Measurements from ENCODE around the gene SUN2. TPM values are rescaled to one million over a fixed set of nuclear protein-coding genes. Genes with fewer than 3 reads are reported as not detected.

SUN2 gene
- total RNA-seq, 1 experiment from 2014 or later: 169 TPM

DNA sequence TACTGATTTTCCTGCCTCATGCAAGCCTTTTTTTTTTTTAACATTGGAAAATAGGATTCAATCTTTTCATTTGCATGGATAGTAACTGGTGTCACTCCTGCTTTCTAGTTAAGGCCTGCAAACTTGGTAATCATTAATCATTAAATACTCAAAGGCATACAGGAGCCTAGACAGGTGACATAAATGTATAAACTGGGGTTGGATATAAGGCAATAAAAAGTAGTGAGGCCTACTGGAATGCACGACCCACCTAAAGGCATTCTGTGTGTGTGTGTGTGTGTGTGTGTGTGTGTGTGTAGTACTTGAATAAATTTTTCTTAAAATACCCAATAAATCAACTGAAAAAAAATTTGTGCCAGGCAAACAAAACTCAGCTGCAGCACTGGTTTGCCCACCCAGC is 66.1 kb downstream of the SUN2 start:
- H3F3A ChIP-seq (ENCODE audit: insufficient read depth, low read depth): peaks cover 63% of the 10 kb centered on the region
- no peaks in the 10 kb centered on the region for H3K27me3 ChIP-seq (ENCODE audit: insufficient read depth, low read depth)
- no peaks in the 10 kb centered on the region for H3K9me2 ChIP-seq (ENCODE audit: insufficient read depth)
- ChIA-PET CTCF (no interaction called here), POLR2A (ENCODE audit: unreplicated experiment) (no interaction called here)
- peaks cover 9% of the 10 kb centered on the region for H3K4me1 ChIP-seq (replicated peaks; ENCODE audit: insufficient read depth)
- no peaks in the 10 kb centered on the region for H3K9me3 ChIP-seq (ENCODE audit: insufficient read depth, low read depth)
- TF ChIP-seq EZH2 (IDR thresholded peaks at IDR 0.05; ENCODE audit: low read depth): no peak
- TF ChIP-seq, protein P1, sequence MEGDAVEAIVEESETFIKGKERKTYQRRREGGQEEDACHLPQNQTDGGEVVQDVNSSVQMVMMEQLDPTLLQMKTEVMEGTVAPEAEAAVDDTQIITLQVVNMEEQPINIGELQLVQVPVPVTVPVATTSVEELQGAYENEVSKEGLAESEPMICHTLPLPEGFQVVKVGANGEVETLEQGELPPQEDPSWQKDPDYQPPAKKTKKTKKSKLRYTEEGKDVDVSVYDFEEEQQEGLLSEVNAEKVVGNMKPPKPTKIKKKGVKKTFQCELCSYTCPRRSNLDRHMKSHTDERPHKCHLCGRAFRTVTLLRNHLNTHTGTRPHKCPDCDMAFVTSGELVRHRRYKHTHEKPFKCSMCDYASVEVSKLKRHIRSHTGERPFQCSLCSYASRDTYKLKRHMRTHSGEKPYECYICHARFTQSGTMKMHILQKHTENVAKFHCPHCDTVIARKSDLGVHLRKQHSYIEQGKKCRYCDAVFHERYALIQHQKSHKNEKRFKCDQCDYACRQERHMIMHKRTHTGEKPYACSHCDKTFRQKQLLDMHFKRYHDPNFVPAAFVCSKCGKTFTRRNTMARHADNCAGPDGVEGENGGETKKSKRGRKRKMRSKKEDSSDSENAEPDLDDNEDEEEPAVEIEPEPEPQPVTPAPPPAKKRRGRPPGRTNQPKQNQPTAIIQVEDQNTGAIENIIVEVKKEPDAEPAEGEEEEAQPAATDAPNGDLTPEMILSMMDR (conservative IDR thresholded peaks at IDR 0.05): no peak
- intact Hi-C loops (cut with micrococcal nuclease; ENCODE audit: unreplicated experiment): no loop called here
- H3K36me3 ChIP-seq (ENCODE audit: low read depth): peaks cover 65% of the 10 kb centered on the region
- H3K27ac ChIP-seq: no peak overlapping the region
- no TSS peak for BruUV-seq (replicated peaks)
- no peak for DNase-seq
- H4K20me1 ChIP-seq (ENCODE audit: insufficient read depth): no peaks in the 10 kb centered on the region; the same call in 1 of the 2 replicates
- no peak overlapping the region for H3K4me3 ChIP-seq
- H3K79me2 ChIP-seq (ENCODE audit: low read depth): peaks cover 55% of the 10 kb centered on the region
- no peak overlapping the region for H3K4me2 ChIP-seq
- H2AFZ ChIP-seq: no peak overlapping the region

DNA sequence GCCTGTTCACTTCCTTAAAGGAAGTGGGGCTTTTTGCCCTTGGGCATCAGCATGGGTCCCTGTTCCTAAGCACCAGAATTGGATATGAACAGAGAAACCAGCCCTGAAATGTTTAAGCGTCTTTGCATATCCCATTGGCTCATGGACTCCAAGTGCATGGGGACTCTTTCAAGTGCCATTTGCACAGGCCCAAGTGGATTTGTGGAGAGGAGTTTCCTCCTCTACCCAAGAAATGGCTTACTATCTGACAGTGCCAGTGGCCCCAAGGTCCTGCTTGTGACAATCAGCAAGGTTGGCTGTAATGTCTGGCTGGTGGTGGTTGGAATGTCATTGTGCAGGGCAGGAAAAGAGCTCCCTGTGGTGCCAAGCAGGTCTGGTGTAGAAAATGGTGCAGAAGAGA is 70.0 kb downstream of the SUN2 start:
- BruUV-seq (replicated peaks): no TSS peak

DNA sequence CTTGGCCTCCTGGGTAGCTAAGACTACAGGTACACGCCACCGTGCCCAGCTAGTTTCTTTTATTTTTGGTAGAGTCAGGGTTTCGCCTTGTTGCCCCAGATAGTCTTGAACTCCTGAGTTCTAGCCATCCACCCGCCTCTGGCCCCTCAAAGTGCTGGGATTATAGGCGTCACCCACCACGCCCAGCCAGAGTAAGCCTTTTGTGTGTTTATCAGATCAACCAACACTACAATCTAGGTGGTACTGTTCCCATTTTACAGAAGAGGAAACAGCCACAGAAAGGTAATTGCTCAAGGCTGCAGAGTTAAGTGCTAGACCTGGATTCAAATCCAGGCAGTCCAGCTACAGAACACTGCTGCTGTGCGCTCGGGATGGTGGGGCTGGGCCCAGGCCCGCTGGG is 70.9 kb downstream of the SUN2 start:
- H3K9me2 ChIP-seq (ENCODE audit: insufficient read depth): no peaks in the 10 kb centered on the region
- TF ChIP-seq, protein P1 (conservative IDR thresholded peaks at IDR 0.05): no peak
- no peak for TF ChIP-seq EZH2 (IDR thresholded peaks at IDR 0.05; ENCODE audit: low read depth)
- intact Hi-C loops (cut with micrococcal nuclease; ENCODE audit: unreplicated experiment): no loop called here
- H2AFZ ChIP-seq: no peak overlapping the region
- no peaks in the 10 kb centered on the region; the same call in 1 of the 2 replicates for H4K20me1 ChIP-seq (ENCODE audit: insufficient read depth)
- no peak overlapping the region for H3K4me3 ChIP-seq
- ChIA-PET POLR2A (ENCODE audit: unreplicated experiment) (interaction anchor here (0.6 kb wide), 1 partner anchor 358 kb away, joined by 6 read pairs; no protein-coding TSS in a partner anchor), CTCF (no interaction called here)
- no peak overlapping the region for H3K4me2 ChIP-seq
- H3K4me1 ChIP-seq (replicated peaks; ENCODE audit: insufficient read depth): peaks cover 4% of the 10 kb centered on the region; the same call in 1 of the 2 replicates
- H3F3A ChIP-seq (ENCODE audit: insufficient read depth, low read depth): peaks cover 67% of the 10 kb centered on the region
- H3K36me3 ChIP-seq (ENCODE audit: low read depth): peaks cover 36% of the 10 kb centered on the region
- DNase-seq: no peak
- no peaks in the 10 kb centered on the region for H3K27me3 ChIP-seq (ENCODE audit: insufficient read depth, low read depth)
- no peaks in the 10 kb centered on the region for H3K9me3 ChIP-seq (ENCODE audit: insufficient read depth, low read depth)
- H3K27ac ChIP-seq: no peak overlapping the region
- peaks cover 33% of the 10 kb centered on the region for H3K79me2 ChIP-seq (ENCODE audit: low read depth)
- no TSS peak for BruUV-seq (replicated peaks)

More for the DNA sequence above, 70.0 kb downstream of the SUN2 start:
- no peaks in the 10 kb centered on the region for H3K9me3 ChIP-seq (ENCODE audit: insufficient read depth, low read depth)
- no peak for DNase-seq
- intact Hi-C loops (cut with micrococcal nuclease; ENCODE audit: unreplicated experiment): no loop called here
- TF ChIP-seq, protein P1 (conservative IDR thresholded peaks at IDR 0.05): no peak
- H3F3A ChIP-seq (ENCODE audit: insufficient read depth, low read depth): peaks cover 68% of the 10 kb centered on the region
- no peak overlapping the region for H3K4me3 ChIP-seq
- no peak overlapping the region for H2AFZ ChIP-seq
- ChIA-PET POLR2A (ENCODE audit: unreplicated experiment) (no interaction called here), CTCF (interaction anchor here (0.7 kb wide), 1 partner anchor 721 kb away, joined by 3 read pairs; no protein-coding TSS in a partner anchor)
- no peak overlapping the region for H3K4me2 ChIP-seq
- no peak overlapping the region for H3K27ac ChIP-seq
- H3K9me2 ChIP-seq (ENCODE audit: insufficient read depth): no peaks in the 10 kb centered on the region
- H3K27me3 ChIP-seq (ENCODE audit: insufficient read depth, low read depth): no peaks in the 10 kb centered on the region
- H3K4me1 ChIP-seq (replicated peaks; ENCODE audit: insufficient read depth): peaks cover 4% of the 10 kb centered on the region; the same call in 1 of the 2 replicates
- H4K20me1 ChIP-seq (ENCODE audit: insufficient read depth): no peaks in the 10 kb centered on the region; the same call in 1 of the 2 replicates
- H3K79me2 ChIP-seq (ENCODE audit: low read depth): peaks cover 40% of the 10 kb centered on the region
- peaks cover 38% of the 10 kb centered on the region for H3K36me3 ChIP-seq (ENCODE audit: low read depth)

Other genes with a start within 250 kb of the SUN2 start
- gene DDX17, start 249.7 kb downstream of the SUN2 start, total RNA-seq (2021): 511 and 648 TPM in 2 replicates
- gene DMC1, start 185.8 kb downstream of the SUN2 start, total RNA-seq (2021): 5.6 and 6.3 TPM in 2 replicates
- 8.8 and 9.8 TPM in 2 replicates for gene FAM227A, start 99.6 kb downstream of the SUN2 start, total RNA-seq (2021)
- 58.9 and 61.8 TPM in 2 replicates for gene CBY1, start 99.4 kb downstream of the SUN2 start, total RNA-seq (2021)
- 106 and 120 TPM in 2 replicates for gene TOMM22, start 74.0 kb downstream of the SUN2 start, total RNA-seq (2021)
- gene JOSD1, start 55.1 kb downstream of the SUN2 start, total RNA-seq (2021): 102 and 110 TPM in 2 replicates
- gene GTPBP1, start 50.1 kb downstream of the SUN2 start, total RNA-seq (2021): 79.3 and 94.7 TPM in 2 replicates
- gene DNAL4, start 38.1 kb upstream of the SUN2 start, total RNA-seq (2021): 50.3 and 53.0 TPM in 2 replicates
- 14.7 and 23.8 TPM in 2 replicates for gene NPTXR, start 88.0 kb upstream of the SUN2 start, total RNA-seq (2021)
- 131 and 136 TPM in 2 replicates for gene CBX6, start 116.2 kb upstream of the SUN2 start, total RNA-seq (2021)
- not detected in 2 replicates for gene APOBEC3A, start 201.6 kb upstream of the SUN2 start, total RNA-seq (2021)
- 66.5 and 83.6 TPM in 2 replicates for gene APOBEC3B, start 226.3 kb upstream of the SUN2 start, total RNA-seq (2021)

Data from PC-9 (cell line).